Lung (tissue), 12 donors: ENCODE data around the gene LGALS12. TPM values are rescaled to one million over a fixed set of nuclear protein-coding genes. Genes with fewer than 3 reads are reported as not detected.

Experiments
- ATAC-seq: fragments of 200-7000 bp; cut with Tn5 transposase; one replicate; pipeline ENCODE4 v1.9.1; 2020; ENCODE audit warnings: moderate number of reproducible peaks; ENCODE audit not compliant: insufficient read depth, low FRiP score
- DNase-seq, 3 donors: peaks; one replicate each; pipeline ENCODE4 v3.0.0-alpha.2; 2013 to 2017
- H3K27ac ChIP-seq, 2 donors: one replicate each; pipeline ENCODE4 v1.5.1; 2013; ENCODE audit warnings: mild to moderate bottlenecking in 2 of 2, moderate library complexity in 2 of 2, control low read depth in 1 of 2, inconsistent platforms in 1 of 2, low read depth in 1 of 2, low read length in 1 of 2
- H3K27me3 ChIP-seq, 3 donors: one replicate each; pipeline ENCODE4 v1.5.1; 2013; ENCODE audit warnings: low read length in 2 of 3; ENCODE audit not compliant: control insufficient read depth in 3 of 3, insufficient read depth in 3 of 3
- H3K36me3 ChIP-seq, 4 donors: one replicate each; pipeline ENCODE4 v1.5.1; 2013; ENCODE audit warnings: low read length in 4 of 4, mild to moderate bottlenecking in 1 of 4, moderate library complexity in 1 of 4; ENCODE audit not compliant: control insufficient read depth in 4 of 4, insufficient read depth in 4 of 4
- H3K4me1 ChIP-seq, 5 donors: one replicate each; pipeline ENCODE4 v1.5.1; 2013; ENCODE audit warnings: low read length in 5 of 5, mild to moderate bottlenecking in 2 of 5, moderate library complexity in 1 of 5; ENCODE audit not compliant: control insufficient read depth in 5 of 5, insufficient read depth in 5 of 5
- H3K4me3 ChIP-seq: one replicate; pipeline ENCODE4 v1.5.1; 2013; ENCODE audit warnings: mild to moderate bottlenecking, control low read depth, moderate library complexity
- H3K9ac ChIP-seq, 2 donors: one replicate each; pipeline ENCODE4 v1.5.1; 2013; ENCODE audit warnings: low read length in 2 of 2, control low read depth in 1 of 2; ENCODE audit not compliant: insufficient read depth in 1 of 2
- H3K9me3 ChIP-seq, 4 donors: one replicate each; pipeline ENCODE4 v1.5.1; 2013; ENCODE audit warnings: low read length in 3 of 4, mild to moderate bottlenecking in 1 of 4, moderate library complexity in 1 of 4; ENCODE audit not compliant: control insufficient read depth in 4 of 4, insufficient read depth in 3 of 4
- WGBS, 2 donors: extraction: QIAGEN DNeasy Blood & Tissue Kit; methylation state at CpG; one replicate each; pipeline ENCODE4 v1.1.7; 2013; 5-methylcytosine and 5-hydroxymethylcytosine counted together
- polyA plus RNA-seq, 2 donors: library from polyadenylated mRNA; stranded (reverse); fragments of 200-250 nt; gene quantifications; one replicate each; pipeline ENCODE4 v1.2.1, GENCODE V29; 2013
- total RNA-seq, 2 donors: library from RNA; depleted of rRNA in 1 of 2; stranded (reverse); fragments of >200 nt in 1 of 2; gene quantifications; one replicate each; pipeline ENCODE4 v1.2.1, GENCODE V29; 2014 to 2021
- TF ChIP-seq, protein P1 (sequence below): IDR thresholded peaks from 2 replicates; pipeline ENCODE4 v1.5.1; 2012; ENCODE audit warnings: mild to moderate bottlenecking; ENCODE audit errors: control extremely low read depth, extremely low read depth
- donor health status: control.
- donor health status: control.
- donor health status: Bipolar disorder and iron deficiency.
- donor health status: healthy.
- donor health status: DM: yes; HTN: yes; CAD: no.

Gene LGALS12
- total and polyA plus RNA-seq, 4 donors, result 0.43 to 1.3 (median 0.87) TPM

DNA sequence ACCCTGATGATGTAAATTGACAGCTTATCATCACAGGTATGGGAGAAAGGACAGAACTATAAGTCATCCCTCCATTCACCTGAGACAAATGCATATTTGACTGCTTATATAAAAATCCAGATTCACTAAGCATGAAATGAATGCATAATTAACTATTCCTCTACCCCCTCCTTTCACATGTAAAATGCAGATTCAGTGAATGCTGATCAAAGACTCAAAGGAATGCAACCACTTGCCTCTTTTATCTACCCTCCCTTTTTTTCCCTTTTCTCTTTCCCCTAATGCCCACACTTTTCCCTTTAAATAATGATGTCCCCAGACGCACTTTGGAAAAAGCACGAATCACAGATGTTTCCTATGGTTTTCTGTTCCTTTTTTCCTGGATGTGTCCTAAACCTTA is 26.2 kb downstream of the LGALS12 start:
- no peak for ATAC-seq
- peaks cover 0 to 2% (median 0%) of the 10 kb centered on the region in 4 donors for H3K9me3 ChIP-seq
- no peak overlapping the region for H3K27ac ChIP-seq
- H3K4me1 ChIP-seq, result peaks cover 0 to 7% (median 6%) of the 10 kb centered on the region in 5 donors
- H3K27me3 ChIP-seq, result no peaks in the 10 kb centered on the region
- H3K36me3 ChIP-seq, result no peaks in the 10 kb centered on the region
- 52 to 66% methylated on average over 2 of the region's 2 CpGs for WGBS, 2 donors
- TF ChIP-seq, protein P1, sequence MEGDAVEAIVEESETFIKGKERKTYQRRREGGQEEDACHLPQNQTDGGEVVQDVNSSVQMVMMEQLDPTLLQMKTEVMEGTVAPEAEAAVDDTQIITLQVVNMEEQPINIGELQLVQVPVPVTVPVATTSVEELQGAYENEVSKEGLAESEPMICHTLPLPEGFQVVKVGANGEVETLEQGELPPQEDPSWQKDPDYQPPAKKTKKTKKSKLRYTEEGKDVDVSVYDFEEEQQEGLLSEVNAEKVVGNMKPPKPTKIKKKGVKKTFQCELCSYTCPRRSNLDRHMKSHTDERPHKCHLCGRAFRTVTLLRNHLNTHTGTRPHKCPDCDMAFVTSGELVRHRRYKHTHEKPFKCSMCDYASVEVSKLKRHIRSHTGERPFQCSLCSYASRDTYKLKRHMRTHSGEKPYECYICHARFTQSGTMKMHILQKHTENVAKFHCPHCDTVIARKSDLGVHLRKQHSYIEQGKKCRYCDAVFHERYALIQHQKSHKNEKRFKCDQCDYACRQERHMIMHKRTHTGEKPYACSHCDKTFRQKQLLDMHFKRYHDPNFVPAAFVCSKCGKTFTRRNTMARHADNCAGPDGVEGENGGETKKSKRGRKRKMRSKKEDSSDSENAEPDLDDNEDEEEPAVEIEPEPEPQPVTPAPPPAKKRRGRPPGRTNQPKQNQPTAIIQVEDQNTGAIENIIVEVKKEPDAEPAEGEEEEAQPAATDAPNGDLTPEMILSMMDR, result no peak
- no peak for DNase-seq
- H3K9ac ChIP-seq, result no peak overlapping the region
- H3K4me3 ChIP-seq, result no peak overlapping the region

- 86 to 89% methylated on average over 4 of the region's 4 CpGs for WGBS, 2 donors
- Histone ChIP-seq H3K27me3 (no peaks in the 10 kb centered on the region), H3K9ac (no peak overlapping the region), H3K36me3 (no peaks in the 10 kb centered on the region), H3K27ac (peak overlapping the region in 1 of 2 donors; percentile 42), H3K4me3 (no peak overlapping the region), H3K9me3 (peaks cover 0 to 2% (median 0%) of the 10 kb centered on the region in 4 donors), H3K4me1 (peaks cover 4 to 13% (median 8%) of the 10 kb centered on the region in 5 donors)
- TF ChIP-seq, protein P1, result no peak
- DNase-seq, result no peak
- ATAC-seq, result no peak
Measured at GRCh38 chr11:63532799-63533475, 27.1 kb downstream of the LGALS12 start.

DNA sequence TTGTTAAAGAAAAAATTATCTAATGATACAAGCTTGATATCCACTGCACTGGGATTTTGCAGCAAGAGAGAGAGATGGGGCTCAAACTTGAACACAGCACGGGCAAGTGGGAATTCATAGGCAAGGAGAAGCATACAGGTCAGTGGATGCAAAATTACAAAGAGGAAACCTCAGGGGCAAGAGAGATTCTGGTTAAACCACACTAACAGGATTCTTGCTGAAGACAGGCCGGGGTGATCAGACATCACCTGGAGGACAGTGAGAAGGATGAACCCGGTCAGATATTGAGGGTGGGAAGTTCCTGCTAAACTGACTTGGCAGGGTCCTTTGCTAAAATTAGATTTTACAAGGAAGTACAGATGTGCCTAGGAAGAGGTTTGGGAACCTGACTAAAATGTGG is 28.2 kb downstream of the LGALS12 start:
- H3K27ac ChIP-seq, result no peak overlapping the region
- no peak overlapping the region for H3K4me3 ChIP-seq
- peaks cover 0 to 2% (median 0%) of the 10 kb centered on the region in 4 donors for H3K9me3 ChIP-seq
- H3K4me1 ChIP-seq, result peaks cover 6 to 23% (median 8%) of the 10 kb centered on the region in 5 donors
- H3K27me3 ChIP-seq, result no peaks in the 10 kb centered on the region
- TF ChIP-seq, protein P1, result no peak
- no peak for ATAC-seq
- WGBS, 2 donors, result 46 to 79% methylated on average over 3 of the region's 3 CpGs
- H3K9ac ChIP-seq, result no peak overlapping the region
- no peak for DNase-seq
- no peaks in the 10 kb centered on the region for H3K36me3 ChIP-seq
